Heart left ventricle (tissue), 13 donors: Measurements from ENCODE around the gene MAP4K2.
"Not testable (repeated sequence)": the region's sequence is repeated elsewhere in the genome, so short reads cannot be mapped to it uniquely, and the experiment has no call there.

ENCODE experiments used
- POLR2A ChIP-seq, 2 donors: fragments of 450-650 bp; IDR thresholded peaks; one replicate each; pipeline ENCODE4 v1.6.1; 2017; ENCODE audit warnings: antibody characterized with exemption in 2 of 2, mild to moderate bottlenecking in 2 of 2, moderate library complexity in 2 of 2
- TF ChIP-seq, protein P1 (sequence below), 12 donors: fragments of 200-600 bp; sonication (generic) in 4 of 12; IDR thresholded peaks; one replicate each; pipeline versions ENCODE4 v1.5.0 to v1.8.0; 2018 to 2022; ENCODE audit warnings: antibody characterized with exemption in 12 of 12, mild to moderate bottlenecking in 5 of 12
- donor health status: ischemic (EF 13 %, LVEDD 7.1; RV severe dilation, severe dysfunction).
- donor health status: DM: no; HTN: yes; CAD: no.
- donor health status: DM: no; HTN: no; CAD: no.
- donor health status: ischemic (EF 25% LVEDD 6.9; RV normal size, moderate dysfunction).
- donor health status: ischemic (EF 25% LVEDD 5.7; RV mildly dilated, moderate dysfunction).
- donor health status: ischemic (EF 35%, LVEDD 5.7; RV mildly dilated, moderate dysfunction).
- donor health status: nonischemic (EF 11% LVEDD 7.7; RV severe dilation, severe dysfunction).
- donor health status: DM: yes; HTN: yes; CAD: no.
- donor health status: PGD.
- donor health status: ischemic (EF 29% LVEDD 5.4; RV normal size, mild dysfunction).
- donor health status: nonischemic (EF 23%, LVEDD 6.1; RV moderate dilation, normal function).

- not testable (repeated sequence) for TF ChIP-seq POLR2A (IDR thresholded peaks at IDR 0.05)
- TF ChIP-seq, protein P1, sequence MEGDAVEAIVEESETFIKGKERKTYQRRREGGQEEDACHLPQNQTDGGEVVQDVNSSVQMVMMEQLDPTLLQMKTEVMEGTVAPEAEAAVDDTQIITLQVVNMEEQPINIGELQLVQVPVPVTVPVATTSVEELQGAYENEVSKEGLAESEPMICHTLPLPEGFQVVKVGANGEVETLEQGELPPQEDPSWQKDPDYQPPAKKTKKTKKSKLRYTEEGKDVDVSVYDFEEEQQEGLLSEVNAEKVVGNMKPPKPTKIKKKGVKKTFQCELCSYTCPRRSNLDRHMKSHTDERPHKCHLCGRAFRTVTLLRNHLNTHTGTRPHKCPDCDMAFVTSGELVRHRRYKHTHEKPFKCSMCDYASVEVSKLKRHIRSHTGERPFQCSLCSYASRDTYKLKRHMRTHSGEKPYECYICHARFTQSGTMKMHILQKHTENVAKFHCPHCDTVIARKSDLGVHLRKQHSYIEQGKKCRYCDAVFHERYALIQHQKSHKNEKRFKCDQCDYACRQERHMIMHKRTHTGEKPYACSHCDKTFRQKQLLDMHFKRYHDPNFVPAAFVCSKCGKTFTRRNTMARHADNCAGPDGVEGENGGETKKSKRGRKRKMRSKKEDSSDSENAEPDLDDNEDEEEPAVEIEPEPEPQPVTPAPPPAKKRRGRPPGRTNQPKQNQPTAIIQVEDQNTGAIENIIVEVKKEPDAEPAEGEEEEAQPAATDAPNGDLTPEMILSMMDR (IDR thresholded peaks at IDR 0.05), result not testable (repeated sequence)
Observed at GRCh38 chr11:64845776-64846129, 42.7 kb upstream of the MAP4K2 start.
